ENCODE results near the gene SLC47A1. TPM values are rescaled to one million over a fixed set of nuclear protein-coding genes. Genes with fewer than 3 reads are reported as not detected.
"Not testable (repeated sequence)": the region's sequence is repeated elsewhere in the genome, so short reads cannot be mapped to it uniquely, and the experiment has no call there.

Gene SLC47A1
- total RNA-seq, 1 donor from 2014 or later, result 29.7 TPM

GRCh38 chr17:19502517-19502916, 31.1 kb upstream of the SLC47A1 start:
- Histone ChIP-seq H3K27ac (no peak overlapping the region), H3K9me3 (no peaks in the 10 kb centered on the region), H3K4me3 (no peak overlapping the region), H3K4me1 (peaks cover 5% of the 10 kb centered on the region), H3K36me3 (no peaks in the 10 kb centered on the region), H3K27me3 (no peaks in the 10 kb centered on the region)
- no peak for TF ChIP-seq CTCF (IDR thresholded peaks at IDR 0.05)
- TF ChIP-seq POLR2AphosphoS5 (IDR thresholded peaks at IDR 0.05; ENCODE audit: insufficient read depth in 1 of 2, low read depth in 1 of 2), result no peak
- no peak for TF ChIP-seq POLR2A (IDR thresholded peaks at IDR 0.05)
- no peak for DNase-seq (ENCODE audit: extremely low spot score in 2 of 2)
- intact Hi-C loops (cut with DNase I), result no loop called here

GRCh38 chr17:19505561-19505960, 28.1 kb upstream of the SLC47A1 start:
- peaks cover 11% of the 10 kb centered on the region for H3K4me1 ChIP-seq
- H3K4me3 ChIP-seq; H3K36me3 ChIP-seq; H3K9me3 ChIP-seq; H3K27me3 ChIP-seq; intact Hi-C loops (cut with DNase I); DNase-seq (ENCODE audit: extremely low spot score in 2 of 2): not testable (repeated sequence)
- peak overlapping the region; percentile 94 for H3K27ac ChIP-seq

GRCh38 chr17:19507775-19508576, 25.7 kb upstream of the SLC47A1 start:
- Histone ChIP-seq H3K27me3 (no peaks in the 10 kb centered on the region), H3K4me3 (peak overlapping the region; percentile 82 to 83), H3K4me1 (peaks cover 11% of the 10 kb centered on the region), H3K36me3 (no peaks in the 10 kb centered on the region), H3K27ac (peak overlapping the region; percentile 94), H3K9me3 (no peaks in the 10 kb centered on the region)
- intact Hi-C loops (cut with DNase I), result no loop called here
- peak in 1 of 2 donors; percentile 96 for DNase-seq (ENCODE audit: extremely low spot score in 2 of 2)
- TF ChIP-seq POLR2AphosphoS5 (IDR thresholded peaks at IDR 0.05; ENCODE audit: insufficient read depth in 1 of 2, low read depth in 1 of 2) (peak; percentile 89 to 90), CTCF (IDR thresholded peaks at IDR 0.05) (no peak), POLR2A (IDR thresholded peaks at IDR 0.05) (peak in 1 of 2 donors; percentile 52)

GRCh38 chr17:19508577-19508867, 25.1 kb upstream of the SLC47A1 start:
- intact Hi-C loops (cut with DNase I), result no loop called here
- Histone ChIP-seq H3K4me1 (peaks cover 11% of the 10 kb centered on the region), H3K36me3 (no peaks in the 10 kb centered on the region), H3K4me3 (peak overlapping the region; percentile 82 to 83), H3K27me3 (no peaks in the 10 kb centered on the region), H3K27ac (peak overlapping the region; percentile 94), H3K9me3 (no peaks in the 10 kb centered on the region)
- no peak for DNase-seq (ENCODE audit: extremely low spot score in 2 of 2)
- no peak for TF ChIP-seq POLR2AphosphoS5 (IDR thresholded peaks at IDR 0.05; ENCODE audit: insufficient read depth in 1 of 2, low read depth in 1 of 2)
- TF ChIP-seq POLR2A (IDR thresholded peaks at IDR 0.05), result no peak
- no peak for TF ChIP-seq CTCF (IDR thresholded peaks at IDR 0.05)

GRCh38 chr17:19509281-19509852, 24.3 kb upstream of the SLC47A1 start:
- H3K9me3 ChIP-seq; intact Hi-C loops (cut with DNase I); H3K4me3 ChIP-seq; H3K36me3 ChIP-seq; DNase-seq (ENCODE audit: extremely low spot score in 2 of 2); H3K27me3 ChIP-seq: not testable (repeated sequence)
- H3K27ac ChIP-seq, result peak overlapping the region; percentile 94
- H3K4me1 ChIP-seq, result peaks cover 11% of the 10 kb centered on the region

GRCh38 chr17:19510903-19511302, 22.8 kb upstream of the SLC47A1 start:
- no peaks in the 10 kb centered on the region for H3K9me3 ChIP-seq
- no peak for DNase-seq (ENCODE audit: extremely low spot score in 2 of 2)
- H3K27me3 ChIP-seq, result no peaks in the 10 kb centered on the region
- peak overlapping the region; percentile 50 for H3K27ac ChIP-seq
- peaks cover 11% of the 10 kb centered on the region for H3K4me1 ChIP-seq
- intact Hi-C loops (cut with DNase I), result loop anchor here (10.0 kb wide), 1 partner anchor 134 kb away; the partner anchor contains the start of gene ALDH3A2
- TF ChIP-seq POLR2AphosphoS5 (IDR thresholded peaks at IDR 0.05; ENCODE audit: insufficient read depth in 1 of 2, low read depth in 1 of 2), result no peak
- no peak for TF ChIP-seq POLR2A (IDR thresholded peaks at IDR 0.05)
- no peak for TF ChIP-seq CTCF (IDR thresholded peaks at IDR 0.05)
- H3K4me3 ChIP-seq, result no peak overlapping the region
- no peaks in the 10 kb centered on the region for H3K36me3 ChIP-seq

Measured in vagina (tissue), 2 donors.